Measurements from ENCODE around the gene DHX8. TPM values are rescaled to one million over a fixed set of nuclear protein-coding genes. Genes with fewer than 3 reads are reported as not detected.

Gene DHX8
- total and polyA plus RNA-seq, 10 donors = 20.4 to 63.3 (median 44.7) TPM

DNA sequence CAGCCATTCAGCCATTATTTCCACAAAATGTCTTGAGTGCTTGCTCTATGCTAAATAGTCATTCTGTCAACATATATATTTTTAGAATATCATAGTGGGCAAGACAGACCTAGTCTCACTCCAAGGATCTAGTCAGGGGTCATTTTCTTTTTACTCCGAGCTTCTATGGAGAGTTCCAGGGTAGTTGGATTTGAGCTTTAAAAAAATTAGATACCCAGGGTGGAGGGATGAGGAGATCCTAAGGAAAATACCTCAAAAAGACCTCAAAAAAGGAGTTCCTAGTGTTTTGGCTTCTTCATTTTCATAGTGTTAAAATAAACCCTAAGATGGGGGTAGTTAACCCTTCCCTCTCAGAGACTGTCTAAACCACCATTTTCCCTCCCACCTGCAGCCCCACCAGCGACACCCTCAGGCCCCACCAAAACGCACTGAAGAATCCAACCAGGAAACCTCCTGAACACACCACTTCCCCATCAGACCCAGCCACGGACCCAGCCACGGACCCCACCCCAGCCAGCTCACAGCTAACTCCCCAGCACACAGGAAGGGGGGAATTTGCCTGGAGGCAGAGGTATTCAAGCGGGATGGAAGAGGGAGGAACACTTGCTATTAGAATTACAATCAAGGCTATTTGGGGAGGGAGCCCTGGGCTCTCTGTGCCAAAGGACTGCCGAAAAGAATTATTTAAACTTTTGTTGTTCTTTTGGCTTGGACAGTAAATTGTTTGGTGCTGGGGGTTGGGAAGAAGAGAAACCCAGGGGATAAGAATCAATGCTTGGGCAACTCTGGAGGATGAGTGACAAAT lies 60.2 kb downstream of the DHX8 start:
- no peaks in the 10 kb centered on the region for H3K9me3 ChIP-seq
- H3K4me3 ChIP-seq = no peak overlapping the region
- TF ChIP-seq, protein P1, sequence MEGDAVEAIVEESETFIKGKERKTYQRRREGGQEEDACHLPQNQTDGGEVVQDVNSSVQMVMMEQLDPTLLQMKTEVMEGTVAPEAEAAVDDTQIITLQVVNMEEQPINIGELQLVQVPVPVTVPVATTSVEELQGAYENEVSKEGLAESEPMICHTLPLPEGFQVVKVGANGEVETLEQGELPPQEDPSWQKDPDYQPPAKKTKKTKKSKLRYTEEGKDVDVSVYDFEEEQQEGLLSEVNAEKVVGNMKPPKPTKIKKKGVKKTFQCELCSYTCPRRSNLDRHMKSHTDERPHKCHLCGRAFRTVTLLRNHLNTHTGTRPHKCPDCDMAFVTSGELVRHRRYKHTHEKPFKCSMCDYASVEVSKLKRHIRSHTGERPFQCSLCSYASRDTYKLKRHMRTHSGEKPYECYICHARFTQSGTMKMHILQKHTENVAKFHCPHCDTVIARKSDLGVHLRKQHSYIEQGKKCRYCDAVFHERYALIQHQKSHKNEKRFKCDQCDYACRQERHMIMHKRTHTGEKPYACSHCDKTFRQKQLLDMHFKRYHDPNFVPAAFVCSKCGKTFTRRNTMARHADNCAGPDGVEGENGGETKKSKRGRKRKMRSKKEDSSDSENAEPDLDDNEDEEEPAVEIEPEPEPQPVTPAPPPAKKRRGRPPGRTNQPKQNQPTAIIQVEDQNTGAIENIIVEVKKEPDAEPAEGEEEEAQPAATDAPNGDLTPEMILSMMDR (IDR thresholded peaks at IDR 0.05 in 8 of 11, conservative IDR thresholded peaks at IDR 0.05 in 3 of 11) = no peak
- TF ChIP-seq POLR2A (IDR thresholded peaks at IDR 0.05) (no peak), POLR2AphosphoS5 (IDR thresholded peaks at IDR 0.05) (no peak)
- intact Hi-C loops (cut with DNase I; ENCODE audit: low total_unique reads) = no loop called here
- H3K27me3 ChIP-seq (replicated peaks in 1 of 7) = peaks cover 0 to 64% (median 43%) of the 10 kb centered on the region in 7 donors
- WGBS, 5 donors = 30 to 44% (median 35%) methylated on average over 7 of the region's 7 CpGs
- H3K4me1 ChIP-seq = peaks cover 6 to 32% (median 22%) of the 10 kb centered on the region in 6 donors
- H3K27ac ChIP-seq = no peak overlapping the region
- DNase-seq = no peak
- H3K36me3 ChIP-seq = no peaks in the 10 kb centered on the region

DNA sequence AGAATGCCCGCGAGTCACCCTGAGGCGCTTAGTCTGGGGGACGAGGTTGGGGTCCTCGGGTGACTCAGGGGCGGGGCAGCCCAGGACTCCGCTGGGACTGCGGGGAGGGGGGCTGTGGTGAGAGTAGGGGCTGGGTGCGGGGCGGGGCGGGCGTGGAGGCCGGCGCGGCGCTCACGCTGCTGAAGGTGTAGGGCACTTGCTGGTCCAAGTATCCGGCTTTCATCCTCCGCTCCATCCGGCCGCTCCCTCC lies 61.5 kb downstream of the DHX8 start:
- peak; percentile 77 for DNase-seq
- WGBS, 5 donors = 0 to 1% (median 0%) methylated on average over 1 to 21 of the region's 21 CpGs
- Histone ChIP-seq H3K9me3 (no peaks in the 10 kb centered on the region), H3K36me3 (no peaks in the 10 kb centered on the region), H3K4me1 (peaks cover 6 to 32% (median 22%) of the 10 kb centered on the region in 6 donors), H3K27me3 (replicated peaks in 1 of 7) (peaks cover 0 to 77% (median 43%) of the 10 kb centered on the region in 7 donors), H3K27ac (no peak overlapping the region), H3K4me3 (peak overlapping the region; percentile 42 to 74 (median 62))
- TF ChIP-seq POLR2AphosphoS5 (IDR thresholded peaks at IDR 0.05) (no peak), POLR2A (IDR thresholded peaks at IDR 0.05) (no peak)
- TF ChIP-seq, protein P1 (IDR thresholded peaks at IDR 0.05 in 8 of 11, conservative IDR thresholded peaks at IDR 0.05 in 3 of 11) = no peak
- intact Hi-C loops (cut with DNase I; ENCODE audit: low total_unique reads) = no loop called here

DNA sequence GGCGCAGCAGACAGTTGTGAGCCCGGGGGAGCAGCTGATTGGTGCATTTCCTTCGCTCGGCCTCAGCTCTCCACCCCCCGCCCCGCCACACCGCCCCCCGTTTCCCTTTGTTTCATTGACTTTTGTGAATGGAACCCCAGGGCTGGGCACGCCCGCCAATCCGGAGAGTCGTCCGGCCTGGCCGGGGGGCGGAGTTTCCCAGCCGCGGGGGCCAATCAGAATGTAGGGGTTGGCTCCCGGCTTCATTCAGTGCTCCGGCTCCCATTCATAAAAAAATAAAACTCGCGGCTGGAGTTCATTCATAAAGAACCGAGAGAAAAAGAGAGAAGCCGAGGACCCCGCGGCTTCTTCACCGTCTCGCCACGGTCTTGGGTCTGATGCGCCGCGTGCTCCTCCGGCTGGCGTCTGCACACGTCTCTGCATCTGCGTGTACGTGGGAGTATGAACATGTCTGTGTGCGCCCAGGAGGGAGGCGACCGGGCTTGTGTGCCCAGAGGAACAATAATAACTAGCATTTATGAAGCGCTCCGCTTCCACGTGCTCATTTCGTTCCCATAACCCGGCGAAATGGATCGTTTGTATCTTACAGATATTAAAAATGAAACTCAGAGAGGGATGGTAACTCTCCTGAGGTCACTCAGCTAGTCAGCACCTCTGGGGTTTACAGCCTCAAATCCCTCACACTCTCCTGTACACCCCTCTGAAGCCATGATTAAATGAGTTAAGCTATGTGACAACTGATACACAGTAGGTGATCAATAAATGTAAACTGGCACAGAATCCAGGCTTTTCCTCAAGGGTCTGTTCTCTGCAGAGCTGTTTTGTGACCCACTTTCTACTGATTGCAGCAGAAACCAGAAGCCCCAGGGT lies 62.8 kb downstream of the DHX8 start, which contains the start of gene ETV4:
Gene ETV4 (minus strand): TSS at position 22 of the 870 bp plus-strand sequence. CDS start 723 bp downstream, outside the sequence.
- WGBS, 5 donors = 1% methylated on average over 29 to 46 of the region's 46 CpGs
- DNase-seq = peak; percentile 95
- Histone ChIP-seq H3K4me3 (peak within 1 kb of the TSS; percentile 42 to 74 (median 62)), H3K4me1 (peaks cover 6 to 32% (median 22%) of the 10 kb centered on the region in 6 donors), H3K9me3 (no peaks in the 10 kb centered on the region), H3K27me3 (replicated peaks in 1 of 7) (peaks cover 0 to 89% (median 43%) of the 10 kb centered on the region in 7 donors), H3K27ac (no peak within 1 kb of the TSS), H3K36me3 (no peaks in the 10 kb centered on the region)
- intact Hi-C loops (cut with DNase I; ENCODE audit: low total_unique reads) = no loop called here
- peak in 2 of 3 donors; percentile 49 to 53 for TF ChIP-seq POLR2AphosphoS5 (IDR thresholded peaks at IDR 0.05)
- TF ChIP-seq, protein P1 (IDR thresholded peaks at IDR 0.05 in 8 of 11, conservative IDR thresholded peaks at IDR 0.05 in 3 of 11) = no peak

DNA sequence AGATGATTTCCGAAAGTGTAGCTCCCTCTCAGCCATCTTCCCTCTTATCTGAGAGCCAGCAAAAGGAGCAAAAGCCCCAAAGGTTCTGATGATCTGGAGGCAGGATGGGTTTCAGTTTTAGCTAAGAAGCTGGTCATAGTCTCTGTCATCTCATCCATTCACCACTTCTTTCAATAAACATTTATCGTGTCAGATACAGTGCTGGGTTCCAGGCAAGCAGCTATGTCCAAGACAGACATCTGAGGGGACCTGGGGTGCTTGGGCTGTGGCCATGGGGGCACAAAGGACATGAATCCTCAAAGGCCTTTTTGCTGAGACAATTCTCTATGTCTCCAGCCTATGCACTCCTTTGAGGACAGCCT lies 63.4 kb downstream of the DHX8 start:
- no peaks in the 10 kb centered on the region for H3K9me3 ChIP-seq
- H3K36me3 ChIP-seq = no peaks in the 10 kb centered on the region
- H3K4me1 ChIP-seq = peaks cover 6 to 32% (median 22%) of the 10 kb centered on the region in 6 donors
- TF ChIP-seq POLR2AphosphoS5 (IDR thresholded peaks at IDR 0.05) = no peak
- no peak for TF ChIP-seq POLR2A (IDR thresholded peaks at IDR 0.05)
- TF ChIP-seq, protein P1 (IDR thresholded peaks at IDR 0.05 in 8 of 11, conservative IDR thresholded peaks at IDR 0.05 in 3 of 11) = no peak
- peaks cover 0 to 89% (median 43%) of the 10 kb centered on the region in 7 donors for H3K27me3 ChIP-seq (replicated peaks in 1 of 7)
- DNase-seq = no peak
- H3K27ac ChIP-seq = no peak overlapping the region
- H3K4me3 ChIP-seq = peak overlapping the region in 1 of 8 donors; percentile 74
- WGBS, 5 donors = 44 to 81% (median 61%) methylated on average over 2 of the region's 2 CpGs
- intact Hi-C loops (cut with DNase I; ENCODE audit: low total_unique reads) = no loop called here

All from spleen (tissue), 11 donors.